GM18498 (cell line): ENCODE measurements around the gene DBF4.

Experiments
- ATAC-seq: cut with Tn5 transposase; IDR thresholded peaks from one replicate; pipeline ENCODE4 v1.9.1; 2021; ENCODE audit warnings: mild to moderate bottlenecking, moderate library complexity; ENCODE audit not compliant: unreplicated experiment

Gene DBF4

DNA sequence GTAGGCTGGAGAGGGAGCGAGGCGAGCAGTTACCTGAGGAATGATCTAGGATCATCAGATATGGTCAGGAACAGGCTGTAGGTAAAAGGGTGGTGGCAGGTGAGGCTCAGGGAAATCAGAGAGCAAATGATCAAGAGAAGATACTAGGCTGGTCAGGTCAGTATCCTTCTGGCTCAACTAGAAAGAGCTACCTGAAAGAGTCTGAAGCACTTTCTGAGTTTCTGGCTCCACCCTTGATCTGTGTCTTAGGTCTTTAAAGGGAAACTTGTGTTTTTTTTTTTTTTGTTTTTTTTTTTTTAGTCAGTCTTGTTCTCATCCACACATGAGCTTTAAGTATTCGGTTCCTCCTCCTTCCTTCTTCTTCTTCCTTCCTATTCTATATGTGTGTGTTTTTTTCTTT lies 68.3 kb downstream of the DBF4 start:
- ATAC-seq = peak; percentile 48

DNA sequence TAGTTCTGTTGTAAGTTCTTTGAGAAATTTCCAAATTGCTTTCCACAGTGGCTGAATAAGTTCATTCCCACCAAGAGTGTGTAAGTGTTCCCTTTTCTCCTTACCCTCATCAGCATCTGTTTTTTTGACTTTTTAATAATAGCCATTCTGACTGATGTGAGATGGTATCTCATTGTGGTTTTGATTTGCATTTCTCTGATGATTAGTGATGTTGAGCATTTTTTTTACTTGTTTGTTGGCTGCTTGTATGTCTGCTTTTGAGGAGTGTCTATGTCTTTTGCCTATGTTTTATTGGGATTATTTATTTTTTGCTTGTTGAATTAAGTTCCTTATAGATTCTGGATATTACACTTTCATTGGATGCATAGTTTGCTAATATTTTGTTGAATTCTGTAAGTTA lies 69.6 kb downstream of the DBF4 start:
- ATAC-seq = peak; percentile 62

DNA sequence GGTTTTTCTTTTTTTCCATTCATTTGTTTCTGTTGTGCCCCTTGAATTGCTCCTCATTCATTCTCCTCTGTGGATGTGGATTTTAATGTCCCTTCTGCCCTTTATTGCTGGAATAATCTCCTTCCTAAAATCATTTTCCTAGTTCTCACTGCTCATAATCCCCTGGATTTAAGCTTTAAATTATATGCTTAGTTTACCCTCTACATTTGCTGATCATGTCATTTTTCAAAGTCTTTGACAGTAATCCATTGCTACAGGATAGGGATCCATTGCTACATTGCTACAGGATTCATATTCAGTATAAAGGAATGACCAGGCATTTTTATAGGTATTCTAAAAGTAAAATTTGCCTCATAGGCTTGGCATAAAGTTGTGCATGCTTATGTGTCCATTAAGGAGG lies 72.1 kb downstream of the DBF4 start:
- ATAC-seq = no peak
